ENCODE results near the gene LMNTD2. TPM values are rescaled to one million over a fixed set of nuclear protein-coding genes. Genes with fewer than 3 reads are reported as not detected.

LMNTD2 gene
- polyA plus RNA-seq, 2 of the 4 experiments (the other 2 are of a cell fraction): 2.2 to 3.5 TPM

DNA sequence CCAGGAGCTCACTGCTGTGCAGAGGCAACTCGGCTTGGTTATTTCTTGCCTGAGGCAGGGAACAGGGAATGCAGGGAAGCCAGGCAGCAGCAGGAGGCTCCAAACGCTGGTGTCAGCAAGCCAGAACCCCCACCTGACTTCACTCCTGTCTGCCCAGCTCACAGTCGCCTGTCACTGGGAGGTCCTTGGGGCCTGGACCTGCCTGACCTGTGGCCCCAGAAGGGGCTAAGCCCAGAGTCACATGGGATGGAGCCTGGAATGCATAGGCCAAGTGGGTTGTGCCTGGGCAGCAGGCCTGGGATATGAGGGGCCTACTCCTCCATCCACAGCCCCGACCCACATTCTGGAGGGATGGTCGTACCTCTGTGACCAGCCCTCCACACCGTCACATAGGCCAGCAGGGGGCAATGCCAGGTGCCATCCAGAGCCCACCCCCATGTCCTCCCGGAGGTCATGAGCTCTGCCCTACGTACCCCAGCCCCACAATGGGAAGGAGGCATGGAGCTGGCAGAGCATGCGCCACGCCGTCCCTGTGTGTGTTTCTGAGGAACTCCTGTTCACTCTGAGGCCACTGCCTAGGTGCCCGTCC lies 5.5 kb upstream of the LMNTD2 start:
- POLR2A ChIA-PET: interaction anchor here (2.0 kb wide), 1 partner anchor 10 kb away, joined by 7 read pairs; the partner anchor contains the start of gene PHRF1
- H3K4me1 ChIP-seq: peaks cover 25% of the 10 kb centered on the region
- H3K4me3 ChIP-seq: no peak overlapping the region
- CTCF ChIA-PET: interaction anchor here (0.8 to 8.3 kb wide), 6 partner anchors 8 to 47 kb away, joined by 3 to 66 read pairs (median 4); no protein-coding TSS in a partner anchor
- H3K4me2 ChIP-seq: no peak overlapping the region
- peak overlapping the region in 1 of 2 experiments; percentile 35; a peak in 2 of 6 replicates for H3K27ac ChIP-seq
- 72% methylated on average over 9 of the region's 12 CpGs for WGBS (ENCODE audit: missing lambda C conversion rate)
- no peak for ATAC-seq
- no peaks in the 10 kb centered on the region for H3K9me3 ChIP-seq
- TF ChIP-seq, protein P1, sequence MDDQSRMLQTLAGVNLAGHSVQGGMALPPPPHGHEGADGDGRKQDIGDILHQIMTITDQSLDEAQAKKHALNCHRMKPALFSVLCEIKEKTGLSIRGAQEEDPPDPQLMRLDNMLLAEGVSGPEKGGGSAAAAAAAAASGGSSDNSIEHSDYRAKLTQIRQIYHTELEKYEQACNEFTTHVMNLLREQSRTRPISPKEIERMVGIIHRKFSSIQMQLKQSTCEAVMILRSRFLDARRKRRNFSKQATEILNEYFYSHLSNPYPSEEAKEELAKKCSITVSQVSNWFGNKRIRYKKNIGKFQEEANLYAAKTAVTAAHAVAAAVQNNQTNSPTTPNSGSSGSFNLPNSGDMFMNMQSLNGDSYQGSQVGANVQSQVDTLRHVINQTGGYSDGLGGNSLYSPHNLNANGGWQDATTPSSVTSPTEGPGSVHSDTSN (IDR thresholded peaks at IDR 0.05): peak; percentile 27; the same call in 1 of the 2 replicates
- no peak for TF ChIP-seq ESRRA (IDR thresholded peaks at IDR 0.05; ENCODE audit: borderline replicate concordance, low read length)
- FAIRE-seq: no peak
- no peak for DNase-seq (ENCODE audit: low read depth in 1 of 2, low spot score in 1 of 2)

DNA sequence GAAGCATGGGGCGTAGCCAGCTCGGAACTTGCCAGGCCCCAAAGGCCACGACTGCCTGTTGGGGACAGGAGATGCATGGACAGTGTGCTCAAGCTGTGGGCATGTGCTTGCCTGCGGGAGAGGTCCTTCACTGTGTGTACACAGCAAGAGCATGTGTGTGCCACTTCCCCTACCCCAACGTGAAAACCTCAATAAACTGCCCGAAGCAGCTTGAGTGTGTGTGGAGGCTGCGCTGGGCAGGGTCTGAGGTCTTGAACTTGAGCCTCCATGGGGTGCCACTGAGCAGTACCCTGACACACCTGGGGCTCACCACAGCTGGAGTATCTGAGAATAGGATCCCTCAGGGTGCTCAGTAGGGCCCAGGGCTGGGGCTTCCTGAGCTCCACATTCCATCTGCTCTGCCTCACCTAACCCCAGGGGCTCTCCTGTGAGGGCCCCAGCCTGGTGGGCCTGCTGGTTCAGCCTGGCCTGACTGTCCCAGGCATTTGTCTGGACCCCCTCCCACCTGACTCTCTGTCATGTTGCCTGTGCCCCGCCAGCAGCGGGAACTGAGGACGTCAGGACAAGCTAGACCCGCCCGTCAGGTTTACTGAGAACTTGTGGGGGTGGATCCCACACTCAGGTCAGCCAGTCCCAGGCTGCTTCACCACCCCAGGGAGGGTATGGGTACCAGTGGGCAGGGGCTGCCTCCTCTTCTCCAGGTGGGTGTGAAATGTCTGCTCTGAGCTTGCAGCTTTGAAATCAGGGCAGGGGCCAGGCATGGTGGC lies 3.5 kb upstream of the LMNTD2 start:
- FAIRE-seq (no peak), ATAC-seq (no peak), DNase-seq (ENCODE audit: low read depth in 1 of 2, low spot score in 1 of 2) (no peak)
- peaks cover 28% of the 10 kb centered on the region for H3K4me1 ChIP-seq
- WGBS (ENCODE audit: missing lambda C conversion rate): 93% methylated on average over 12 of the region's 12 CpGs
- no peaks in the 10 kb centered on the region for H3K9me3 ChIP-seq
- TF ChIP-seq POLR2A (IDR thresholded peaks at IDR 0.05; ENCODE audit: low read length) (no peak), JUNB (IDR thresholded peaks at IDR 0.05) (no peak), BHLHE40 (IDR thresholded peaks at IDR 0.05; ENCODE audit: low read depth, low read length) (no peak), NFE2L2 (conservative IDR thresholded peaks at IDR 0.05; ENCODE audit: low read length) (no peak), RCOR1 (IDR thresholded peaks at IDR 0.05; ENCODE audit: low read depth, low read length) (no peak), ZNF302 (CRISPR knock-in tag; IDR thresholded peaks at IDR 0.05) (no peak), HEYL (CRISPR knock-in tag; IDR thresholded peaks at IDR 0.05) (no peak), HOXA7 (CRISPR knock-in tag; IDR thresholded peaks at IDR 0.05) (no peak), JUN (IDR thresholded peaks at IDR 0.05) (no peak), RFX5 (IDR thresholded peaks at IDR 0.05) (no peak)
- TF ChIP-seq, protein P2, sequence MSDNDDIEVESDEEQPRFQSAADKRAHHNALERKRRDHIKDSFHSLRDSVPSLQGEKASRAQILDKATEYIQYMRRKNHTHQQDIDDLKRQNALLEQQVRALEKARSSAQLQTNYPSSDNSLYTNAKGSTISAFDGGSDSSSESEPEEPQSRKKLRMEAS (IDR thresholded peaks at IDR 0.05): no peak
- no peak overlapping the region for H3K4me2 ChIP-seq
- ChIA-PET POLR2A (interaction anchor here (0.7 kb wide), 1 partner anchor 12 kb away, joined by 4 read pairs; the partner anchor contains the start of gene PHRF1), CTCF (interaction anchor here (0.5 to 8.3 kb wide), 6 partner anchors 8 to 383 kb away, joined by 3 to 66 read pairs (median 4); no protein-coding TSS in a partner anchor)
- H3K27ac ChIP-seq: no peak overlapping the region
- H3K4me3 ChIP-seq: no peak overlapping the region

DNA sequence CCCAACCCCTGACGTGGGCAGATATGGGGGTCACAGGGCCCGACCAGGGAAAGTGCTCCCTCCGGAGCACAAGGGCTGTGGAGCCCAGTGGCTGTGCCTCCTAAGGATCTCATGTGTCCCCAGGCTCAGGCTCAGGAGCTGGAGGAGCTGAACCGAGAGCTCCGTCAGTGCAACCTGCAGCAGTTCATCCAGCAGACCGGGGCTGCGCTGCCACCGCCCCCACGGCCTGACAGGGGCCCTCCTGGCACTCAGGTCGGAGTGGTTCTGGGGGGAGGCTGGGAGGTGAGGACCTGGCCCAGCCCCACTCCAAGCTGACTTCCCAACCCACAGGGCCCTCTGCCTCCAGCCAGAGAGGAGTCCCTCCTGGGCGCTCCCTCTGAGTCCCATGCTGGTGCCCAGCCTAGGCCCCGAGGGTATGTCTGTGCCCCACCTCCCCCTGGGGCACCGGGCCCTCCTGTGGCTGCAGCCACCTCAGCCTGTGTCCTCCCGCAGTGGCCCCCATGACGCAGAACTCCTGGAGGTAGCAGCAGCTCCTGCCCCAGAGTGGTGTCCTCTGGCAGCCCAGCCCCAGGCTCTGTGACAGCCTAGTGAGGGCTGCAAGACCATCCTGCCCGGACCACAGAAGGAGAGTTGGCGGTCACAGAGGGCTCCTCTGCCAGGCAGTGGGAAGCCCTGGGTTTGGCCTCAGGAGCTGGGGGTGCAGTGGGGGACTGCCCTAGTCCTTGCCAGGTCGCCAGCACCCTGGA lies 2.7 kb upstream of the LMNTD2 start:
- CTCF ChIA-PET: interaction anchor here (2.4 to 8.3 kb wide), 2 partner anchors 8 to 12 kb away, joined by 6 to 66 read pairs; no protein-coding TSS in a partner anchor
- H3K4me1 ChIP-seq: peaks cover 28% of the 10 kb centered on the region

DNA sequence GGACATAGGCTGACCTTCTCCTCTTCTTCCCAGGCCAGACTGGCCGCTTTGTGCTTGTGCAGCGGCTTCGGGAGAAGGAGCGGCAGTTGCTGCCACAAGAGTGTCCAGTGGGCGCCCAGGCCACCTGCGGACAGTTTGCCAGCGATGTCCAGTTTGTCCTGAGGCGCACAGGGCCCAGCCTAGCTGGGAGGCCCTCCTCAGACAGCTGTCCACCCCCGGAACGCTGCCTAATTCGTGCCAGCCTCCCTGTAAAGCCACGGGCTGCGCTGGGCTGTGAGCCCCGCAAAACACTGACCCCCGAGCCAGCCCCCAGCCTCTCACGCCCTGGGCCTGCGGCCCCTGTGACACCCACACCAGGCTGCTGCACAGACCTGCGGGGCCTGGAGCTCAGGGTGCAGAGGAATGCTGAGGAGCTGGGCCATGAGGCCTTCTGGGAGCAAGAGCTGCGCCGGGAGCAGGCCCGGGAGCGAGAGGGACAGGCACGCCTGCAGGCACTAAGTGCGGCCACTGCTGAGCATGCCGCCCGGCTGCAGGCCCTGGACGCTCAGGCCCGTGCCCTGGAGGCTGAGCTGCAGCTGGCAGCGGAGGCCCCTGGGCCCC lies 1.6 kb upstream of the LMNTD2 start:
- CTCF ChIA-PET: interaction anchor here (1.1 to 8.3 kb wide), 3 partner anchors 7 to 27 kb away, joined by 3 to 66 read pairs (median 6); no protein-coding TSS in a partner anchor
- no peak for FAIRE-seq
- peaks cover 20% of the 10 kb centered on the region for H3K4me1 ChIP-seq

More for the DNA sequence above, 2.7 kb upstream of the LMNTD2 start:
- DNase-seq (ENCODE audit: low read depth in 1 of 2, low spot score in 1 of 2): no peak
- H3K4me2 ChIP-seq: no peak overlapping the region
- FAIRE-seq: no peak
- H3K9me3 ChIP-seq: no peaks in the 10 kb centered on the region
- ATAC-seq: no peak
- no peak overlapping the region for H3K27ac ChIP-seq
- no peak for TF ChIP-seq CHD4 (IDR thresholded peaks at IDR 0.05; ENCODE audit: borderline replicate concordance)
- TF ChIP-seq SREBF2 (IDR thresholded peaks at IDR 0.05): no peak
- TF ChIP-seq NPAS2 (CRISPR knock-in tag; IDR thresholded peaks at IDR 0.05; ENCODE audit: borderline replicate concordance): no peak
- no peak overlapping the region for H3K4me3 ChIP-seq
- POLR2A ChIA-PET: interaction anchor here (0.7 kb wide), 1 partner anchor 13 kb away, joined by 4 read pairs; the partner anchor contains the start of gene PHRF1
- WGBS (ENCODE audit: missing lambda C conversion rate): 96% methylated on average over 9 of the region's 18 CpGs

More for the DNA sequence above, 1.6 kb upstream of the LMNTD2 start:
- peak overlapping the region; percentile 90 for H3K4me2 ChIP-seq
- 97% methylated on average over 13 of the region's 29 CpGs for WGBS (ENCODE audit: missing lambda C conversion rate)
- POLR2A ChIA-PET: interaction anchor here (0.6 kb wide), 1 partner anchor 14 kb away, joined by 3 read pairs; the partner anchor contains the start of gene PHRF1
- TF ChIP-seq SREBF2 (IDR thresholded peaks at IDR 0.05): no peak
- TF ChIP-seq, protein P2 (IDR thresholded peaks at IDR 0.05): no peak
- no peak for TF ChIP-seq HOXB5 (CRISPR knock-in tag; IDR thresholded peaks at IDR 0.05)
- no peak for TF ChIP-seq EHMT2 (IDR thresholded peaks at IDR 0.05; ENCODE audit: low read depth)
- no peak for TF ChIP-seq MAZ (IDR thresholded peaks at IDR 0.05; ENCODE audit: borderline replicate concordance, low read depth, low read length)
- TF ChIP-seq FOSB (CRISPR knock-in tag; IDR thresholded peaks at IDR 0.05): no peak
- no peak for TF ChIP-seq BHLHE40 (IDR thresholded peaks at IDR 0.05; ENCODE audit: low read depth, low read length)
- no peak for TF ChIP-seq POLR2A (IDR thresholded peaks at IDR 0.05; ENCODE audit: low read length)
- TF ChIP-seq HDAC2 (IDR thresholded peaks at IDR 0.05): no peak
- no peak for TF ChIP-seq HOXB13 (CRISPR knock-in tag; IDR thresholded peaks at IDR 0.05; ENCODE audit: low read depth)
- no peak for TF ChIP-seq NR3C1 (IDR thresholded peaks at IDR 0.05)
- TF ChIP-seq MYC (IDR thresholded peaks at IDR 0.05; ENCODE audit: borderline replicate concordance, low read length): no peak
- TF ChIP-seq CHD4 (IDR thresholded peaks at IDR 0.05; ENCODE audit: borderline replicate concordance): no peak
- TF ChIP-seq HOXA7 (CRISPR knock-in tag; IDR thresholded peaks at IDR 0.05): no peak
- no peak for TF ChIP-seq ZC3H11A (IDR thresholded peaks at IDR 0.05)
- peak overlapping the region; percentile 86 for H3K4me3 ChIP-seq
- no peaks in the 10 kb centered on the region for H3K9me3 ChIP-seq
- DNase-seq (ENCODE audit: low read depth in 1 of 2, low spot score in 1 of 2): no peak
- peak overlapping the region; percentile 90 to 94 for H3K27ac ChIP-seq
- ATAC-seq: no peak
